ENCODE data around the gene TMEM126B. TPM values are rescaled to one million over a fixed set of nuclear protein-coding genes. Genes with fewer than 3 reads are reported as not detected.

The TMEM126B gene
- total RNA-seq, 3 donors from 2014 or later (not counting 1 experiment from before 2014, with no cell fraction given): 29.4 to 38.6 (median 31.2) TPM

- H3K4me1 ChIP-seq (ENCODE audit: control insufficient read depth, insufficient read depth, low read length): peaks cover 11% of the 10 kb centered on the region
- Mint-ChIP-seq H3K4me1 (peaks cover 59 to 64% of the 10 kb centered on the region in 2 donors), H3K9me3 (no peaks in the 10 kb centered on the region), H3K4me3 (peak overlapping the region; percentile 98), H3K27ac (peak overlapping the region; percentile 98), H3K36me3 (peaks cover 7% of the 10 kb centered on the region), H3K27me3 (ENCODE audit: low read depth in 2 of 2) (no peaks in the 10 kb centered on the region)
- peaks cover 24% of the 10 kb centered on the region for H3K36me3 ChIP-seq (ENCODE audit: control insufficient read depth, insufficient read depth, low read length)
- intact Hi-C loops (cut with micrococcal nuclease): loop anchor here (1.0 to 5.0 kb wide), 6 partner anchors 17 to 581 kb away; partner anchors contain the start of genes CCDC83, PICALM, TMEM126A and TMEM126B
- H3K27me3 ChIP-seq (ENCODE audit: control insufficient read depth, insufficient read depth, low read length): no peaks in the 10 kb centered on the region
- WGBS (ENCODE audit: insufficient coverage): under 1% methylated on average over 71 of the region's 73 CpGs
- ATAC-seq (peak; percentile 77 to 90 (median 80)), DNase-seq (peak; percentile 86 to 95)
- H3K27ac ChIP-seq (ENCODE audit: low read length): peak overlapping the region; percentile 100
- no peaks in the 10 kb centered on the region for H3K9me3 ChIP-seq (ENCODE audit: control insufficient read depth, insufficient read depth, low read length)
- peak; percentile 51 for TF ChIP-seq CTCF (IDR thresholded peaks at IDR 0.05)
- peak overlapping the region; percentile 94 for H3K4me3 ChIP-seq (ENCODE audit: low read length)
Measured at GRCh38 chr11:85663753-85664614, 35.6 kb downstream of the TMEM126B start.

DNA sequence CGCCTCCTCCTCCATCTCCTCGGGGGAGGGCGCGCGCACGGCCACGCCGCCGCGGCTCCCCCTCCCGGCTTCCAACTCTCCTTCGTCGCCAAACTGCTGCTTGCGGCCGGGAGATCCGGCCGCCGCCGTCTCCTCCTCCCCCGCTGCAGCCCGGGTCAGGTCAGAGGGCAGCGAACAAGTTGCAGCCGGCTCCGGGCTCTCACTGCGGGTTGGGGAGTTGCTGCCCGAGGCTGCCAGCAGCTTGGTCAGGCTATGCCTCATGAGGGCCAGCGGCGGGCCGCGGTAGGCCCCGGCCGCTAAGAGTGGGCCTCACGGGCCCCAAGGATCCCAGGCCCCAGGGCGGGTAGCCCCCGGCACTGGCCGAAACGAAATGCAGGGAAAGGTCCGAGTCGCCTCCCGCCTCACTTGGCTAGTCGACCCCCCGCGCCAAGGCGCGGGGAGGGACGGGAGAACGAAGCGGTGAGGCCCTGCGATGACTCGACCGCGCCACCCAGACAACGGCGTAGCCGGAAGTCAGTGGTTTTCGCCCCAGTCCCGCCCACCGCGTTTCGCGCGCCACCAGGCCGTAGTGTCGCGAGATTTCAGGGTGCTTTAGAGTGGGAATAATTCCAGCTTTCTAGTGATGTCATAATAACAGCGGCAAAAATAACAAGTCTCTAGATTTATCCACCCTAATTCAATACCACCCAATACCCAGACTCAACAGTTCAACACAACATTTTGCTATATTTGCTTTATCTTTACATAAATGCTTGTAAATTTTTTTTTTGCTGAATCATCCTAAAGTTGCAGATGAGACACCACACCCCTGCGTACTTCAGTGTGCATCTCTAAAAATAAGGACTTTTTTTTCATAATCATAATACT is 36.5 kb downstream of the TMEM126B start, which contains the start of gene CREBZF:
Gene CREBZF, minus strand, starts transcription at position 515 of the 867 bp plus-strand sequence. Its CDS starts 254 bp downstream, at position 261.
- Mint-ChIP-seq H3K27me3 (ENCODE audit: low read depth in 2 of 2) (no peaks in the 10 kb centered on the region), H3K36me3 (peaks cover 6% of the 10 kb centered on the region), H3K4me1 (peaks cover 50 to 55% of the 10 kb centered on the region in 2 donors), H3K9me3 (no peaks in the 10 kb centered on the region), H3K4me3 (peak within 1 kb of the TSS; percentile 98), H3K27ac (peak within 1 kb of the TSS; percentile 98)
- Histone ChIP-seq H3K9me3 (ENCODE audit: control insufficient read depth, insufficient read depth, low read length) (no peaks in the 10 kb centered on the region), H3K4me3 (ENCODE audit: low read length) (peak within 1 kb of the TSS; percentile 94), H3K36me3 (ENCODE audit: control insufficient read depth, insufficient read depth, low read length) (peaks cover 15% of the 10 kb centered on the region), H3K27me3 (ENCODE audit: control insufficient read depth, insufficient read depth, low read length) (no peaks in the 10 kb centered on the region), H3K27ac (ENCODE audit: low read length) (peak within 1 kb of the TSS; percentile 100), H3K4me1 (ENCODE audit: control insufficient read depth, insufficient read depth, low read length) (peaks cover 11% of the 10 kb centered on the region)
- intact Hi-C loops (cut with micrococcal nuclease): loop anchor here (1.0 to 5.0 kb wide), 6 partner anchors 18 to 580 kb away; partner anchors contain the start of genes CCDC83, PICALM, TMEM126A and TMEM126B
- WGBS (ENCODE audit: insufficient coverage): under 1% methylated on average over 67 of the region's 67 CpGs
- TF ChIP-seq CTCF (IDR thresholded peaks at IDR 0.05): no peak
- DNase-seq (peak; percentile 95 to 96), ATAC-seq (peak; percentile 72 to 86 (median 79))

DNA sequence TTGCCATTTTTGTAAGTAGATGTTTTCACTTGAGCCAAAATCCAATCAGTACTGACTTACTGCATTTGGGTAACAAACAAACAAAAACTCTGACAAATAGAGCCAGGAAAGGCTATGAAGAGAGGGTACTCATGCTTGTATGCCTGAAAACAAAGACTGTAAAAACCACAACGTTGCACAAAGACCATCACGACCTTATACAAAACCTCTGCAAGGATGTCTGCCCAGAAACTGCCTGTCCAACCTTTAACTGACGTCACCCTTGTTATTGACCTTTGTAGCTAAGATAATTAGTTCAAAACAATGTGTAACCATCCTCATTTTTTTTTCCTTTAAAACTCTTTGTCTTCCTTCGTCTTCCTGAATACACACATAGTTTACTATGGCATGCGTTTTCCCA is 37.3 kb downstream of the TMEM126B start:
- intact Hi-C loops (cut with micrococcal nuclease): loop anchor here (2.0 kb wide), 1 partner anchor 87 kb away; no protein-coding TSS in a partner anchor
- Histone ChIP-seq H3K27me3 (ENCODE audit: control insufficient read depth, insufficient read depth, low read length) (no peaks in the 10 kb centered on the region), H3K36me3 (ENCODE audit: control insufficient read depth, insufficient read depth, low read length) (peaks cover 6% of the 10 kb centered on the region), H3K9me3 (ENCODE audit: control insufficient read depth, insufficient read depth, low read length) (no peaks in the 10 kb centered on the region), H3K27ac (ENCODE audit: low read length) (peak overlapping the region; percentile 100), H3K4me1 (ENCODE audit: control insufficient read depth, insufficient read depth, low read length) (peaks cover 11% of the 10 kb centered on the region), H3K4me3 (ENCODE audit: low read length) (no peak overlapping the region)
- Mint-ChIP-seq H3K4me1 (peaks cover 41 to 46% of the 10 kb centered on the region in 2 donors), H3K27ac (peak overlapping the region; percentile 98), H3K4me3 (peak overlapping the region; percentile 98), H3K9me3 (no peaks in the 10 kb centered on the region), H3K36me3 (no peaks in the 10 kb centered on the region), H3K27me3 (ENCODE audit: low read depth in 2 of 2) (no peaks in the 10 kb centered on the region)
- 70% methylated on average over 5 of the region's 5 CpGs for WGBS (ENCODE audit: insufficient coverage)
- TF ChIP-seq CTCF (IDR thresholded peaks at IDR 0.05): no peak
- ATAC-seq (no peak), DNase-seq (peak in 1 of 2 donors; percentile 20)

All from natural killer cell (primary cell).